ENCODE data around the gene TP53I11. TPM values are rescaled to one million over a fixed set of nuclear protein-coding genes. Genes with fewer than 3 reads are reported as not detected.

Gene TP53I11
- total RNA-seq, 1 experiment from 2014 or later, result 7.7 TPM

GRCh38 chr11:44979543-44980399 is 29.1 kb upstream of the TP53I11 start:
- Mint-ChIP-seq H3K27me3 (ENCODE audit: insufficient read depth, unreplicated experiment) (peaks cover 3% of the 10 kb centered on the region), H3K4me1 (ENCODE audit: low read depth, unreplicated experiment) (peaks cover 12% of the 10 kb centered on the region), H3K9me3 (ENCODE audit: unreplicated experiment) (no peaks in the 10 kb centered on the region), H3K4me3 (ENCODE audit: unreplicated experiment) (no peak overlapping the region), H3K36me3 (ENCODE audit: insufficient read depth, unreplicated experiment) (no peaks in the 10 kb centered on the region), H3K27ac (ENCODE audit: unreplicated experiment) (no peak overlapping the region)
- peaks cover 9% of the 10 kb centered on the region for H3K4me1 ChIP-seq
- DNase-seq, result no peak
- no peaks in the 10 kb centered on the region for H3K27me3 ChIP-seq (replicated peaks; ENCODE audit: control insufficient read depth, insufficient read depth, low read length)
- CTCF ChIA-PET, result interaction anchor here (1.1 to 1.4 kb wide), 2 partner anchors 61 to 131 kb away, joined by 3 read pairs; no protein-coding TSS in a partner anchor
- intact Hi-C loops (cut with micrococcal nuclease; ENCODE audit: unreplicated experiment), result loop anchor here (5.0 kb wide), 1 partner anchor 42 kb away; no protein-coding TSS in a partner anchor
- POLR2A ChIA-PET, result no interaction called here
- no peak for TF ChIP-seq CTCF (IDR thresholded peaks at IDR 0.05; ENCODE audit: insufficient read depth in 1 of 2, low read depth in 1 of 2, low read length in 1 of 2, severe bottlenecking in 1 of 2, unreplicated experiment in 1 of 2)
- no peaks in the 10 kb centered on the region for H3K9me3 ChIP-seq
- no peak overlapping the region for H3K4me3 ChIP-seq (ENCODE audit: low read depth, low read length)
- no peaks in the 10 kb centered on the region for H3K36me3 ChIP-seq (ENCODE audit: control insufficient read depth, insufficient read depth, low read length)
- no TSS peak for BruUV-seq (replicated peaks)

- intact Hi-C loops (cut with micrococcal nuclease; ENCODE audit: unreplicated experiment), result loop anchor here (5.0 kb wide), 1 partner anchor 42 kb away; no protein-coding TSS in a partner anchor
- Histone ChIP-seq H3K36me3 (ENCODE audit: control insufficient read depth, insufficient read depth, low read length) (no peaks in the 10 kb centered on the region), H3K9me3 (no peaks in the 10 kb centered on the region), H3K4me3 (ENCODE audit: low read depth, low read length) (no peak overlapping the region), H3K27me3 (replicated peaks; ENCODE audit: control insufficient read depth, insufficient read depth, low read length) (no peaks in the 10 kb centered on the region), H3K4me1 (peaks cover 9% of the 10 kb centered on the region)
- Mint-ChIP-seq H3K4me3 (ENCODE audit: unreplicated experiment) (no peak overlapping the region), H3K27me3 (ENCODE audit: insufficient read depth, unreplicated experiment) (no peaks in the 10 kb centered on the region), H3K27ac (ENCODE audit: unreplicated experiment) (no peak overlapping the region), H3K9me3 (ENCODE audit: unreplicated experiment) (no peaks in the 10 kb centered on the region), H3K4me1 (ENCODE audit: low read depth, unreplicated experiment) (peaks cover 12% of the 10 kb centered on the region), H3K36me3 (ENCODE audit: insufficient read depth, unreplicated experiment) (no peaks in the 10 kb centered on the region)
- BruUV-seq (replicated peaks), result no TSS peak
- POLR2A ChIA-PET, result no interaction called here
- no peak for TF ChIP-seq CTCF (IDR thresholded peaks at IDR 0.05; ENCODE audit: insufficient read depth in 1 of 2, low read depth in 1 of 2, low read length in 1 of 2, severe bottlenecking in 1 of 2, unreplicated experiment in 1 of 2)
- DNase-seq, result peak in 1 of 2 experiments; percentile 29
- CTCF ChIA-PET, result interaction anchor here (1.1 to 1.4 kb wide), 2 partner anchors 62 to 132 kb away, joined by 3 read pairs; no protein-coding TSS in a partner anchor
These were observed 28.3 kb upstream of the TP53I11 start for GRCh38 chr11:44978961-44979331.

GRCh38 chr11:44978274-44978960 is 27.7 kb upstream of the TP53I11 start:
- no peak for DNase-seq
- Histone ChIP-seq H3K4me3 (ENCODE audit: low read depth, low read length) (no peak overlapping the region), H3K4me1 (peaks cover 9% of the 10 kb centered on the region), H3K36me3 (ENCODE audit: control insufficient read depth, insufficient read depth, low read length) (no peaks in the 10 kb centered on the region), H3K9me3 (no peaks in the 10 kb centered on the region), H3K27me3 (replicated peaks; ENCODE audit: control insufficient read depth, insufficient read depth, low read length) (no peaks in the 10 kb centered on the region)
- ChIA-PET CTCF (interaction anchor here (1.1 to 1.4 kb wide), 2 partner anchors 63 to 132 kb away, joined by 3 read pairs; no protein-coding TSS in a partner anchor), POLR2A (no interaction called here)
- peaks cover 12% of the 10 kb centered on the region for H3K4me1 Mint-ChIP-seq (ENCODE audit: low read depth, unreplicated experiment)
- H3K9me3 Mint-ChIP-seq (ENCODE audit: unreplicated experiment), result no peaks in the 10 kb centered on the region
- no peak for TF ChIP-seq CTCF (IDR thresholded peaks at IDR 0.05; ENCODE audit: insufficient read depth in 1 of 2, low read depth in 1 of 2, low read length in 1 of 2, severe bottlenecking in 1 of 2, unreplicated experiment in 1 of 2)
- BruUV-seq (replicated peaks), result no TSS peak
- H3K4me3 Mint-ChIP-seq (ENCODE audit: unreplicated experiment), result no peak overlapping the region
- no peaks in the 10 kb centered on the region for H3K27me3 Mint-ChIP-seq (ENCODE audit: insufficient read depth, unreplicated experiment)
- H3K27ac Mint-ChIP-seq (ENCODE audit: unreplicated experiment), result no peak overlapping the region
- intact Hi-C loops (cut with micrococcal nuclease; ENCODE audit: unreplicated experiment), result loop anchor here (5.0 kb wide), 1 partner anchor 41 kb away; no protein-coding TSS in a partner anchor
- H3K36me3 Mint-ChIP-seq (ENCODE audit: insufficient read depth, unreplicated experiment), result no peaks in the 10 kb centered on the region
